MCF 10A (cell line): ENCODE measurements around the gene SLC30A2. TPM values are rescaled to one million over a fixed set of nuclear protein-coding genes. Genes with fewer than 3 reads are reported as not detected.

Experiments used
- BruUV-seq: library from RNA; stranded (reverse); fragments of 400-500 nt; replicated peaks from 2 replicates; lab custom pipeline; 2021; lab: Mats Ljungman, UMichigan
- CTCF ChIA-PET: fragments of 300-600 bp; sonication (Branson Sonifier 250); formaldehyde crosslinking; extraction: SDS; loops from one replicate; lab custom pipeline; 2021; ENCODE audit warnings: antibody characterized with exemption, inconsistent platforms; lab: Yijun Ruan, JAX
- POLR2A ChIA-PET: fragments of 300-600, 350-650 bp; sonication (Branson Sonifier 250); formaldehyde crosslinking; extraction: SDS; loops from one replicate; lab custom pipeline; 2020; ENCODE audit warnings: antibody characterized with exemption, inconsistent platforms; lab: Yijun Ruan, JAX
- DNase-seq: peaks from one replicate; pipeline ENCODE4 v3.0.0-alpha.2; 2018; ENCODE audit not compliant: unreplicated experiment
- H3K27ac Mint-ChIP-seq: one replicate; pipeline ENCODE4 v1.8.0; 2022; ENCODE audit warnings: mild to moderate bottlenecking, low read depth, mixed read lengths; ENCODE audit not compliant: unreplicated experiment
- H3K27me3 Mint-ChIP-seq: one replicate; pipeline ENCODE4 v1.8.0; 2022; ENCODE audit warnings: mixed read lengths; ENCODE audit not compliant: insufficient read depth, unreplicated experiment
- H3K36me3 Mint-ChIP-seq: one replicate; pipeline ENCODE4 v1.8.0; 2022; ENCODE audit warnings: mild to moderate bottlenecking, moderate library complexity, mixed read lengths; ENCODE audit not compliant: insufficient read depth, unreplicated experiment
- H3K4me1 Mint-ChIP-seq: one replicate; pipeline ENCODE4 v1.8.0; 2022; ENCODE audit warnings: mixed read lengths; ENCODE audit not compliant: insufficient read depth, unreplicated experiment
- H3K4me3 Mint-ChIP-seq: one replicate; pipeline ENCODE4 v1.8.0; 2022; ENCODE audit warnings: mild to moderate bottlenecking, moderate library complexity, mixed read lengths; ENCODE audit not compliant: unreplicated experiment
- H3K9me3 Mint-ChIP-seq: one replicate; pipeline ENCODE4 v1.8.0; 2022; ENCODE audit warnings: mixed read lengths; ENCODE audit not compliant: unreplicated experiment
- CTCF ChIP-seq: fragments of 200-600 bp; IDR thresholded peaks from one replicate; pipeline ENCODE4 v1.8.0; 2022; ENCODE audit warnings: antibody characterized with exemption, mild to moderate bottlenecking; ENCODE audit not compliant: unreplicated experiment
- intact Hi-C: fragments of 100-400 bp; cut with micrococcal nuclease; formaldehyde crosslinking; loops from 2 replicates; pipeline ENCODE4 v1.14.1; 2022
- total RNA-seq: library from RNA; stranded (reverse); gene quantifications from 2 replicates; pipeline ENCODE4 v1.2.3, GENCODE V29; 2022

The SLC30A2 gene
- total RNA-seq, 1 experiment from 2014 or later = not detected

GRCh38 chr1:26016258-26016952, 29.5 kb downstream of the SLC30A2 start:
- H3K4me3 Mint-ChIP-seq = no peak overlapping the region
- CTCF ChIA-PET = interaction anchor here (0.7 kb wide), 1 partner anchor 66 kb away, joined by 3 read pairs; no protein-coding TSS in a partner anchor
- no peak for TF ChIP-seq CTCF
- H3K4me1 Mint-ChIP-seq = no peaks in the 10 kb centered on the region
- no peaks in the 10 kb centered on the region for H3K27me3 Mint-ChIP-seq
- no TSS peak for BruUV-seq
- no peak for DNase-seq
- H3K27ac Mint-ChIP-seq = no peak overlapping the region
- no peaks in the 10 kb centered on the region for H3K9me3 Mint-ChIP-seq
- intact Hi-C loops = no loop called here
- H3K36me3 Mint-ChIP-seq = no peaks in the 10 kb centered on the region
- POLR2A ChIA-PET = no interaction called here

GRCh38 chr1:26015358-26015757, 30.6 kb downstream of the SLC30A2 start:
- no peaks in the 10 kb centered on the region for H3K4me1 Mint-ChIP-seq
- H3K9me3 Mint-ChIP-seq = no peaks in the 10 kb centered on the region
- POLR2A ChIA-PET = no interaction called here
- H3K27me3 Mint-ChIP-seq = no peaks in the 10 kb centered on the region
- CTCF ChIA-PET = interaction anchor here (0.6 kb wide), 1 partner anchor 474 kb away, joined by 5 read pairs; no protein-coding TSS in a partner anchor
- peak; percentile 82 for DNase-seq
- BruUV-seq = no TSS peak
- no peaks in the 10 kb centered on the region for H3K36me3 Mint-ChIP-seq
- H3K27ac Mint-ChIP-seq = no peak overlapping the region
- no peak for TF ChIP-seq CTCF
- intact Hi-C loops = no loop called here
- H3K4me3 Mint-ChIP-seq = no peak overlapping the region

- TF ChIP-seq CTCF = no peak
- no peaks in the 10 kb centered on the region for H3K27me3 Mint-ChIP-seq
- intact Hi-C loops = no loop called here
- H3K9me3 Mint-ChIP-seq = no peaks in the 10 kb centered on the region
- DNase-seq = no peak
- no peak overlapping the region for H3K4me3 Mint-ChIP-seq
- no peaks in the 10 kb centered on the region for H3K4me1 Mint-ChIP-seq
- POLR2A ChIA-PET = interaction anchor here (0.6 kb wide), 1 partner anchor 22 kb away, joined by 3 read pairs; no protein-coding TSS in a partner anchor
- CTCF ChIA-PET = interaction anchor here (0.6 to 1.0 kb wide), 3 partner anchors 9 to 118 kb away, joined by 3 to 4 read pairs (median 3); no protein-coding TSS in a partner anchor
- no peak overlapping the region for H3K27ac Mint-ChIP-seq
- BruUV-seq = no TSS peak
- no peaks in the 10 kb centered on the region for H3K36me3 Mint-ChIP-seq
These were observed 31.7 kb downstream of the SLC30A2 start for GRCh38 chr1:26014179-26014578.

- H3K27me3 Mint-ChIP-seq = no peaks in the 10 kb centered on the region
- no peak overlapping the region for H3K4me3 Mint-ChIP-seq
- no peaks in the 10 kb centered on the region for H3K9me3 Mint-ChIP-seq
- H3K27ac Mint-ChIP-seq = no peak overlapping the region
- intact Hi-C loops = no loop called here
- no peaks in the 10 kb centered on the region for H3K4me1 Mint-ChIP-seq
- CTCF ChIA-PET = no interaction called here
- no peaks in the 10 kb centered on the region for H3K36me3 Mint-ChIP-seq
- DNase-seq = no peak
- POLR2A ChIA-PET = interaction anchor here (0.7 kb wide), 1 partner anchor 52 kb away, joined by 3 read pairs; no protein-coding TSS in a partner anchor
- no peak for TF ChIP-seq CTCF
- no TSS peak for BruUV-seq
These were observed 33.1 kb downstream of the SLC30A2 start for GRCh38 chr1:26012864-26013263.
